Esophagus squamous epithelium (tissue), 5 donors: Measurements from ENCODE around the gene RAB8B. TPM values are rescaled to one million over a fixed set of nuclear protein-coding genes. Genes with fewer than 3 reads are reported as not detected.
A peak's percentile ranks its signal among the peaks of the same experiment; 100 is the strongest.

Experiments used
- DNase-seq: peaks from one replicate; lab custom pipeline; 2025; lab: John Stamatoyannopoulos, UW
- H3K27ac ChIP-seq, 4 donors: fragments of 200-600 bp; sonication (generic); one replicate each; pipeline ENCODE4 v1.5.1; 2016 to 2019; ENCODE audit warnings: mild to moderate bottlenecking in 1 of 4
- H3K27me3 ChIP-seq, 4 donors: fragments of 200-600 bp; sonication (generic); 1 replicate in 3 of 4; 2 replicates in 1 of 4; pipeline versions ENCODE4 v1.5.1 to v1.6.0; 2017 to 2021; ENCODE audit warnings: antibody characterized with exemption in 1 of 4
- H3K36me3 ChIP-seq, 3 donors: fragments of 200-600 bp; sonication (generic); one replicate each; pipeline ENCODE4 v1.5.1; 2016 to 2019
- H3K4me1 ChIP-seq, 3 donors: fragments of 200-600 bp; sonication (generic); one replicate each; pipeline ENCODE4 v1.5.1; 2017 to 2019
- H3K4me3 ChIP-seq, 4 donors: fragments of 200-600 bp; sonication (generic); 1 replicate in 3 of 4; 2 replicates in 1 of 4; pipeline ENCODE4 v1.5.1; 2016 to 2019; ENCODE audit warnings: mild to moderate bottlenecking in 2 of 4, moderate library complexity in 1 of 4
- H3K9me3 ChIP-seq, 3 donors: fragments of 200-600 bp; sonication (generic); one replicate each; pipeline ENCODE4 v1.5.1; 2016 to 2019
- POLR2A ChIP-seq, 4 donors: fragments of 450-650 bp; IDR thresholded peaks; one replicate each; pipeline ENCODE4 v1.6.1; 2017; ENCODE audit warnings: antibody characterized with exemption in 4 of 4, mild to moderate bottlenecking in 4 of 4, moderate library complexity in 3 of 4
- WGBS, 2 donors: methylation state at CpG; one replicate each; pipeline ENCODE4 v1.1.5; 2018; 5-methylcytosine and 5-hydroxymethylcytosine counted together
- intact Hi-C: fragments of 100-400 bp; cut with DNase I; formaldehyde crosslinking; loops from one replicate; pipeline ENCODE4 v1.15.0; 2022
- total RNA-seq, 4 donors: library from RNA; depleted of rRNA; stranded (reverse); fragments of >200 nt; gene quantifications; one replicate each; pipeline ENCODE4 v1.1.0, GENCODE V29; 2016
- TF ChIP-seq, protein P1 (sequence below), 6 experiments: fragments of 450-650 bp in 4 of 6; fragments of 200-600 bp in 2 of 6; sonication (generic) in 2 of 6; IDR thresholded peaks; one replicate each; pipeline ENCODE4 v1.5.1; 2016 to 2019; ENCODE audit warnings: antibody characterized with exemption in 6 of 6, mild to moderate bottlenecking in 4 of 6, moderate library complexity in 4 of 6
- donor health status: DM: yes; HTN: yes; CAD: no.

Gene RAB8B
- total RNA-seq, 4 donors from 2014 or later, result 3.1 to 22.7 (median 10.0) TPM

DNA sequence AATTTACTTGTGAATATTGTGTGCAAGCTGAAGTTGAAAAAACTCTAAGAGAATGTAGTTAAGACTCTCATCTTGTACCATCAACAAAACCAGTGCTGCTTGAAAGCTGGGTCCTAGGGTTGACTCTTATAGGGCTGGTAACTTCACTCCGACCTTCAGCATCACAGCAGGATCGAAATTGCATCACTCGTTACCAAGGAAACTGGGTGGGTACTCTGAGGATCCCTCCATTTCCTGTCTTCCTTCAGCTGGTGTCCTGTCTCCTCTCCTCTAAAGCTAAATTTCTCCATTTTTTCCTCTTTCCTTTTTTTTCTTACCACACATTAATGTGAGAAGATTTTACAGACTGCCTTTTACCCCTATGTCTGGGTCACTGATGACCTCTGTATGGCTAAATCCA is 85.0 kb downstream of the RAB8B start:
- TF ChIP-seq POLR2A (IDR thresholded peaks at IDR 0.05), result no peak
- TF ChIP-seq, protein P1, sequence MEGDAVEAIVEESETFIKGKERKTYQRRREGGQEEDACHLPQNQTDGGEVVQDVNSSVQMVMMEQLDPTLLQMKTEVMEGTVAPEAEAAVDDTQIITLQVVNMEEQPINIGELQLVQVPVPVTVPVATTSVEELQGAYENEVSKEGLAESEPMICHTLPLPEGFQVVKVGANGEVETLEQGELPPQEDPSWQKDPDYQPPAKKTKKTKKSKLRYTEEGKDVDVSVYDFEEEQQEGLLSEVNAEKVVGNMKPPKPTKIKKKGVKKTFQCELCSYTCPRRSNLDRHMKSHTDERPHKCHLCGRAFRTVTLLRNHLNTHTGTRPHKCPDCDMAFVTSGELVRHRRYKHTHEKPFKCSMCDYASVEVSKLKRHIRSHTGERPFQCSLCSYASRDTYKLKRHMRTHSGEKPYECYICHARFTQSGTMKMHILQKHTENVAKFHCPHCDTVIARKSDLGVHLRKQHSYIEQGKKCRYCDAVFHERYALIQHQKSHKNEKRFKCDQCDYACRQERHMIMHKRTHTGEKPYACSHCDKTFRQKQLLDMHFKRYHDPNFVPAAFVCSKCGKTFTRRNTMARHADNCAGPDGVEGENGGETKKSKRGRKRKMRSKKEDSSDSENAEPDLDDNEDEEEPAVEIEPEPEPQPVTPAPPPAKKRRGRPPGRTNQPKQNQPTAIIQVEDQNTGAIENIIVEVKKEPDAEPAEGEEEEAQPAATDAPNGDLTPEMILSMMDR (IDR thresholded peaks at IDR 0.05), result no peak
- no peak overlapping the region for H3K27ac ChIP-seq
- intact Hi-C loops, result loop anchor here (10.0 kb wide), 1 partner anchor 110 kb away; no protein-coding TSS in a partner anchor

DNA sequence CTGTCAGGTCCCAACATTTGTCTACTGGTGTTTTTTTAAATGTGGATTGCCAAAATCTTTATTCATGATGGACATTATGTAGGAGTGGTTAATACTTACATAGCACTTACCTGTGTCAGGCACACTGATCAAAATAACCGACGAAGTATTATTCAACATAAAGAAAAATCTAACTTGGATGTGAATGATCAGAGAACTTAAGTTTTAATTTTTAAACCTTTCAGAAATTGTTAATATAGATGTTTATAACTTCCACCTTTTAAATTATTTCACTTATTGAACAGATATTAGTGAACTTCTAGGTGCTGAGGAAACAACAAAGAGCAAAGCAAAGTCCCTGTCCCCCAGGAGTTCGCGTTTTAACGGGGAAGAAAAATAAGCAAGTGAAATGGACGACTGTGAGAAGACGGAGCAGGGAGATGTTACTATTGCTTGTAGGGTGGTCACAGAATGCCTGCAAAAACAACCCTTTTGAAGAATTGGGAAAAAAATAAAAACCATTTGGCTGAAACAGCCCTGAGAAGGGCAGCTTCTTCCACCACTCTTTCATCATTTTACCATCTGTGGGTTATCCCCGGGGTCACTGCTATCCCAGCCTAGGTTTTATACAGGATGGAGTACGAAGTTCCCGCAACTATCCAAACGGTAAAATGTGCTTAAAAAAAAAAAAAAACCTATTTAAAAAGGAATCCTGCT is 87.1 kb downstream of the RAB8B start:
- Histone ChIP-seq H3K27me3 (no peaks in the 10 kb centered on the region), H3K27ac (peak overlapping the region; percentile 80 to 94 (median 90)), H3K36me3 (peaks cover 0 to 8% (median 0%) of the 10 kb centered on the region in 3 donors), H3K9me3 (no peaks in the 10 kb centered on the region), H3K4me3 (peak overlapping the region; percentile 60 to 95 (median 83)), H3K4me1 (peaks cover 5 to 22% (median 5%) of the 10 kb centered on the region in 3 donors)
- no peak for DNase-seq
- WGBS, 2 donors, result 10 to 20% methylated on average over 11 of the region's 11 CpGs
- intact Hi-C loops, result loop anchor here (10.0 kb wide), 1 partner anchor 112 kb away; no protein-coding TSS in a partner anchor
- TF ChIP-seq, protein P1 (IDR thresholded peaks at IDR 0.05), result no peak
- TF ChIP-seq POLR2A (IDR thresholded peaks at IDR 0.05), result no peak

More for the DNA sequence above, 85.0 kb downstream of the RAB8B start:
- WGBS, 2 donors, result 81 to 93% methylated on average over 3 of the region's 3 CpGs
- DNase-seq, result no peak
- Histone ChIP-seq H3K9me3 (no peaks in the 10 kb centered on the region), H3K36me3 (no peaks in the 10 kb centered on the region), H3K4me3 (no peak overlapping the region), H3K27me3 (no peaks in the 10 kb centered on the region), H3K4me1 (peaks cover 5 to 20% (median 5%) of the 10 kb centered on the region in 3 donors)

DNA sequence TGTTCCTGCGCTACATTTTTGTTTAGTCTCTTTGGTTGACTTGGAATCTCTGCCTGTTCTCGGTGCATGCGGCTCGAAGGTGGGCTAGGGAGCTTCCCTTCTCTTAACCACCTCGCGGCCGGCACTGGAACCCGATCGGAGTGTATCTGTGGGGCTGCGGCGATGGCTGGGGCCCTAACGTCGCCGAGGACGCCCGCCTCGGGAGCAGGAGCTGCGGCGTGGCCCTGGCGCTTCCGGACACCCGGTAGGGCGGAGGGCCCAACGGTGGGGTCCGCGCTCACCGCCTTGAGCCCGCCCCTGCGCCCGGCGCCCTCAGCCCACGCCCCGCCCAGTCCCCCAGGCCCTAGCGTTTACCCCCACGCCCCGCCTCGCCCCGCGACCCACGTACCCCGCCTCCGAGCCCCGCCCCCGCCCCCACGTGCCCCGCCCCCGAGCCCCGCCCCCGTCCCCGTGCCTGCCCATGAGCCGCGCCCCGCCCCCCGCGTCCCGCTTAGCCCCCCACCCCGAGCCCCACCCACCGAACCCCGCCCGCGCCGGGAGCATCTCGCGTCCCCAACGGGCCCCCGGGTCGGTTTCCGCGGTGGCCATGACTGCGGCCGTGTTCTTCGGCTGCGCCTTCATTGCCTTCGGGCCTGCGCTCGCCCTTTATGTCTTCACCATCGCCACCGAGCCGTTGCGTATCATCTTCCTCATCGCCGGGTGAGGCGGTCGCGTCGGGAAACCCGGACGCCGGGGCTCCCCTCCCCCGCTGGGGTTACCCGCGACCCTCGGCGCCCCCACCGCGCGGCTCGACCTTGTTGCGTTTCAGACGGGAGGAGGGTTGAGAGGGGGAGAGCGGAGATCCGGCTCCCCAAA is 87.9 kb downstream of the RAB8B start, which contains the start of gene APH1B:
Gene APH1B (plus strand): TSS at position 568 of the 855 bp plus-strand sequence. CDS start 19 bp downstream, at position 587.
- H3K9me3 ChIP-seq, result no peaks in the 10 kb centered on the region
- DNase-seq, result peak; percentile 43
- peak within 1 kb of the TSS; percentile 60 to 95 (median 83) for H3K4me3 ChIP-seq
- H3K27me3 ChIP-seq, result no peaks in the 10 kb centered on the region
- H3K36me3 ChIP-seq, result peaks cover 0 to 8% (median 0%) of the 10 kb centered on the region in 3 donors
- intact Hi-C loops, result loop anchor here (10.0 kb wide), 1 partner anchor 112 kb away; no protein-coding TSS in a partner anchor
- TF ChIP-seq, protein P1 (IDR thresholded peaks at IDR 0.05), result peak in 2 of 6 experiments; percentile 11 to 13
- TF ChIP-seq POLR2A (IDR thresholded peaks at IDR 0.05), result peak in 2 of 4 donors; percentile 51 to 53
- WGBS, 2 donors, result 0 to 1% methylated on average over 7 to 12 of the region's 102 CpGs
- H3K27ac ChIP-seq, result peak within 1 kb of the TSS; percentile 80 to 94 (median 90)
- peaks cover 5 to 29% (median 5%) of the 10 kb centered on the region in 3 donors for H3K4me1 ChIP-seq

DNA sequence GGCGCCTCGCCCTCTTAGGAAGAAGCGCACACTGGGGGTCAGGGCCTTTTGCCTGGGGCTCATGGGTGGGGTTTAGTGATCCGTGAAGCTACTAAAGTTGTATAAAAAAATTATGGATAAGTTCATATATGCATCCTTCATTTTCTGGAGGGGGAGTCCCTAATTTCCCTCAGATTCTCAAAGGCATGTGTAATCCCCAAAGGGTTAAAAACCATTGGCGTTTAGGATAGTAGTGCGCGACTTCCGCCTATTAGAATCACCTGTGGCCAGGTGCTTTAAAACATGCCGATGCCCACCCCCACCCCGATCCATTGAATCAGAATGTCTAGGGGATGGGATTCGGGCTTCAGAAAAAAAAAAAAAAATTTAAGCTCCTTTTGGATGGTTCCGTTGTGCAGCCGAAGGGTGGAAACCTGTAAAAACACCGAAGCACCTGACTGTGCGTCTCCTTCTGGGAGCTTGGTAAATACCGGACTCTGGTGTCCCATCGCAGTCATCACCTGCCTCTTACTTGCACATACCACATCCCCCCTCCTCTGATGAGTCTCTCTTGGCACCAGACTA is 88.6 kb downstream of the RAB8B start:
- no peak for DNase-seq
- H3K4me3 ChIP-seq, result peak overlapping the region; percentile 60 to 95 (median 83)
- TF ChIP-seq, protein P1 (IDR thresholded peaks at IDR 0.05), result no peak
- TF ChIP-seq POLR2A (IDR thresholded peaks at IDR 0.05), result no peak
- peak overlapping the region; percentile 80 to 94 (median 90) for H3K27ac ChIP-seq
- peaks cover 0 to 8% (median 0%) of the 10 kb centered on the region in 3 donors for H3K36me3 ChIP-seq
- 6 to 7% methylated on average over 16 to 17 of the region's 17 CpGs for WGBS, 2 donors
- intact Hi-C loops, result loop anchor here (10.0 kb wide), 1 partner anchor 113 kb away; no protein-coding TSS in a partner anchor
- H3K9me3 ChIP-seq, result no peaks in the 10 kb centered on the region
- no peaks in the 10 kb centered on the region for H3K27me3 ChIP-seq
- H3K4me1 ChIP-seq, result peaks cover 5 to 33% (median 5%) of the 10 kb centered on the region in 3 donors
